ENCODE data around the gene TMEM181.
"Not testable (repeated sequence)": the region's sequence is repeated elsewhere in the genome, so short reads cannot be mapped to it uniquely, and the experiment has no call there.

The TMEM181 gene

DNA sequence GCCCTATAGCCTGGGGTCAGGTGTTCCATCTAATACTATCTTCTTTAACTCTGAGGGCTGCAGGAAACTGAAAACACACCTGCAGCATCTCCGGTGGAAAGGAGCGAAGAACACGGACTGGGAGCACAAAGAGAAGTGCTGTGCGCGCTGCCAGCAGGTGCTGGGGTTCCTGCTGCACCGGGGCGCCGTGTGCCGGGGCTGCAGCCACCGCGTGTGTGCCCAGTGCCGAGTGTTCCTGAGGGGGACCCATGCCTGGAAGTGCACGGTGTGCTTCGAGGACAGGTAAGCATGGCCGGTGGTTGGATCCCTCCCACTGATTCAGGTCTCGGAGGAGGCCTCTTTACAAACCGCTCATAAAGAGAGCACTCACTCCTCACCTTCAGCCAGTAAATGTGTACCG, 105.4 kb downstream of the TMEM181 start:
- no peak for DNase-seq

- no peak for DNase-seq
Measured at GRCh38 chr6:158666628-158667359, 106.9 kb downstream of the TMEM181 start.

- no peak for DNase-seq
Measured at GRCh38 chr6:158667360-158667981, 107.6 kb downstream of the TMEM181 start.

DNA sequence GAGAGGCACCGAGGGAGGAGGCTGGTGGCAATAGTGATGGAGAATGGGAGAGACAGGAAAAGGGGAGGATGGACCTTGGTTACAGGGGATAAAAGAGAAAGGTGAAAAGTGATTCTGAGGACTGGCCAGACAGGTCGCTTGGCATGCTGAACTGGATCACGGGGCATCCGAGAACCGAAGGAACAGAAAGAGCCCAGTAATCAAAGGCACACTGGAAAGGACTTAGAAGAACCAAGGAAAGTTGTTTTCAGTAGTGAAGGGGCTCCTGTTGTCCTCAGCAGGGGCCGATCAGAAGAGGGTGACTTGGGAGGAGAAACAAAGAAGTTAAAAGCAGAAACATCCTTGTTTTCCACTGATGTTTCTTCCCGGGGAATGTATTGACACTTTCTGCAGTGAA, 108.8 kb downstream of the TMEM181 start:
- no peak for DNase-seq

- DNase-seq = no peak
Measured at GRCh38 chr6:158669145-158670035, 109.5 kb downstream of the TMEM181 start.

DNA sequence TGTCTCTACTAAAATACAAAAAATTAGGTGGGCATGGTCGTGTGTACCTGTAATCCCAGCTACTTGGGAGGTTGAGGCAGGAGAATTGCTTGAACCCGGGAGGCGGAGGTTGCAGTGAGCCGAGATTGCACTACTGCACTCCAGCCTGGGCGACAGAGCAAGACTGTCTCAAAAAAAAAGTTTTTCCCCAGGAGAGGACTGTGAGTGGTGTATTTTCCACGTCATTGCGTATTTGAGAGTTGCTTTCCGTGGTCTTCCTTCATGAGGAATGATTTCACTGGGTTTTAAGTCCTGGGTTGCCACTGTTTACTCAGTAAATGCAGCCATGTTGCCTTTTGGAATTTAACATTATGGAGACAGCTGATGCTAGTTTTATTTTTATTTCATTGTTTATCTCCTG, 112.2 kb downstream of the TMEM181 start:
- not testable (repeated sequence) for DNase-seq

DNA sequence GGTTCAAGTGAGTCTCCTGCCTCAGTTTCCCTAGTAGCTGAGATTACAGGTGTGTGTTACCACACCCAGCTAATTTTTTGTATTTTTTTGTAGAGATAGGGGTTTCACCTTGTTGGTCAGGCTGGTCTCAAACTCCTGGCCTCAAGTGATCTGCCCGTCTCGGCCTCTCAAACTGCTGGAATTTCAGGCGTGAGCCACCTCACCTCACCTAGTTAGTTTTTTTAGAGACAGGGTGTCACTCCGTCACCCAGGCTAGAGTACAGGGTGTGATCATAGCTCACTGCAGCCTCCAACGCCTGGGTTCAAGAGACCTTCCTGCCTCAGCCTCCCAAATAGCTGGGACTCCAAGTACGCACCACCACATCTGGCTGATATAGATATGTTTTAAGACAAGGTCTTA, 112.8 kb downstream of the TMEM181 start:
- no peak for DNase-seq

GRCh38 chr6:158674342-158675131, 114.6 kb downstream of the TMEM181 start:
- no peak for DNase-seq

- DNase-seq = not testable (repeated sequence)
Measured at GRCh38 chr6:158677094-158677493, 117.2 kb downstream of the TMEM181 start.

DNA sequence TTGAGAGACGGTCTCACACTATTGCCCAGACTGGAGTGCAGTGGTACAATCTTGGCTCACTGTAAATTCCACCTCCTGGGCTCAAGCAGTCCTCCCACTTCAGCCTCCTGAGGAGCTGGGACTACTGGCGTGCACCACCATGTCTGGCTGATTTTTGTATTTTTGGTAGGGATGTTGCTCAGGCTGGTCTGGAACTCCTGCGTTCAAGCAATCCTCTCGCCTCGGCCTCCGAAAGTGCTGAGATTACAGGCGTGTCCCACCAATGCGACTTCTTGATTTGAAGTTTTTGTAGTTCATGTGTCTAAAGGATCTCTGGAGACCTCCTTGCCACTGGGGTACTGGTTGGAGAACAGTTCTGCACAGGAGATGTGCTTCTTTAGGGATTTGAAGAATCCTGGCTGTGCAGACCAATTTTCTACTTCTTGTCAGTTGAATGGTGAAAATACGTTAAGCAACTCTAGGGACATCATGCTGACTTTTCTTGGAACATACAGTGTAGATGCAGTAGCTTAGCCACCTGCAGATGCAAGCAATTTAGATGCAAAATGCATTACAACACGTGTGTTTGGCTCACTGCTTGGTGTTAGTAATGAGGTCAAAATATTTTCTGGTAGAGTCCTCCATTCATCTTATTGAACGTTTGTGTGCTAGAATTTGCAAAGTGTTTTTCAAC, 118.2 kb downstream of the TMEM181 start:
- no peak for DNase-seq

DNA sequence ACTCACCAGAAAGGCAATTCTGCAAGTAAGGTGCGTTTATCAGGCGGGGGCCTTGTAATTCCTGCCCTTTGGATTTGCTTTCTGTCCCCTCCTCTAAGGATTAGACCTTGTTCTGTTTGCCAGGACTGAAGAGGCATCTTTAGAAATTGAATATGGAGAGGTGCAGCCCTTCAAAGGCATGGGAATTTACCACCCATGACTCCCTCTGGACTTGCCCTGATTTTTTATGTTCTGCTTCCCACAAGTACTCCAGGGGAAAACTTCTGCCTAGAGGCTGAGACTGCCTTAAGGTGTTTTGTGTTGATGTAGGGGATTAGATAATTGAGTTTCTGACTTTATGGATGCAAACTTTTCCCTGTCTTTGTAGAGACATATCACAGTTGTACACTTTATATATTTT, 120.1 kb downstream of the TMEM181 start:
- no peak for DNase-seq

- no peak for DNase-seq
Measured at GRCh38 chr6:158680481-158680880, 120.6 kb downstream of the TMEM181 start.

- no peak for DNase-seq
Measured at GRCh38 chr6:158684311-158684710, 124.4 kb downstream of the TMEM181 start.

DNA sequence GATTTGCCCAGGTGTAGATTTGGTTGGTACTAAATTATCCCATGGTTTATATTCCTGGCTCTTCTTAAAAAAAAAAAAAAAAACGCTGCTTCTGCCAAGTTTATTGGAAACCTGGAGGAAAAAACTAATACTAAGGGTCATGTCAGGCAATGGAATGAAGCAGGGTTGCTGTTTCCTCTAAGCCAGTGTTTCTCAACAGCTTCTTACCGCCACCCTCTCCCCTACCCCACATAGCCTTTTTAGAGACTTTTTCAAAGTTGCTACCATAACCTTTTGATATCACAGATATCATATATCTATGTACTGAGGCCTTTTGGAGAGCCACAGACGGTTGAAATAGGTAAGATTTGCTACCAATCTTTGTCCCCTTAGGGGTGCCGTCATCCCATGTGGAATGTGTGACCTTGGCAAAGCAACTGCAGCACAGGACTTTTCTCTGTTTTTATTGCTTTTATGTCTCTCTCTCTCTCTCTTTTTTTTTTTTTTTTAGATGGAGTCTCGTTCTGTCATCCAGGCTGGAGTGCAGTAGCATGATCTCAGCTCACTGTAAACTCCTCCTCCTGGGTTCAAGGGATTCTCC, 124.9 kb downstream of the TMEM181 start:
- no peak for DNase-seq
